ENCODE measurements around the gene A1BG.

- TF ChIP-seq, protein P1, sequence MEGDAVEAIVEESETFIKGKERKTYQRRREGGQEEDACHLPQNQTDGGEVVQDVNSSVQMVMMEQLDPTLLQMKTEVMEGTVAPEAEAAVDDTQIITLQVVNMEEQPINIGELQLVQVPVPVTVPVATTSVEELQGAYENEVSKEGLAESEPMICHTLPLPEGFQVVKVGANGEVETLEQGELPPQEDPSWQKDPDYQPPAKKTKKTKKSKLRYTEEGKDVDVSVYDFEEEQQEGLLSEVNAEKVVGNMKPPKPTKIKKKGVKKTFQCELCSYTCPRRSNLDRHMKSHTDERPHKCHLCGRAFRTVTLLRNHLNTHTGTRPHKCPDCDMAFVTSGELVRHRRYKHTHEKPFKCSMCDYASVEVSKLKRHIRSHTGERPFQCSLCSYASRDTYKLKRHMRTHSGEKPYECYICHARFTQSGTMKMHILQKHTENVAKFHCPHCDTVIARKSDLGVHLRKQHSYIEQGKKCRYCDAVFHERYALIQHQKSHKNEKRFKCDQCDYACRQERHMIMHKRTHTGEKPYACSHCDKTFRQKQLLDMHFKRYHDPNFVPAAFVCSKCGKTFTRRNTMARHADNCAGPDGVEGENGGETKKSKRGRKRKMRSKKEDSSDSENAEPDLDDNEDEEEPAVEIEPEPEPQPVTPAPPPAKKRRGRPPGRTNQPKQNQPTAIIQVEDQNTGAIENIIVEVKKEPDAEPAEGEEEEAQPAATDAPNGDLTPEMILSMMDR (IDR thresholded peaks at IDR 0.05), result no peak
- no peak for TF ChIP-seq ZFX (IDR thresholded peaks at IDR 0.05; ENCODE audit: borderline replicate concordance)
Observed at GRCh38 chr19:58350871-58351557, 2.3 kb downstream of the A1BG start.
